Omental fat pad (tissue), 4 donors: ENCODE measurements around the gene ANO8. TPM values are rescaled to one million over a fixed set of nuclear protein-coding genes. Genes with fewer than 3 reads are reported as not detected.

Source experiments
- ATAC-seq: fragments of 150-250 bp; one replicate; pipeline ENCODE4 v1.9.1; 2016; ENCODE audit warnings: mild to moderate bottlenecking, moderate library complexity; ENCODE audit not compliant: low FRiP score
- DNase-seq: peaks from one replicate; pipeline ENCODE4 v3.0.0-alpha.2; 2019; ENCODE audit warnings: low spot score
- CTCF ChIP-seq, 3 donors: fragments of 450-650 bp; IDR thresholded peaks; one replicate each; pipeline ENCODE4 v1.5.1; 2016 to 2017; ENCODE audit warnings: antibody characterized with exemption in 3 of 3, mild to moderate bottlenecking in 3 of 3, moderate library complexity in 2 of 3
- total RNA-seq, 4 donors: library from RNA; depleted of rRNA; stranded (reverse); fragments of >200 nt; gene quantifications; one replicate each; pipeline ENCODE4 v1.1.0, GENCODE V29; 2016

ANO8 gene
- total RNA-seq, 4 donors from 2014 or later: 5.5 to 6.1 (median 5.8) TPM

- no peak for ATAC-seq
- no peak for TF ChIP-seq CTCF (IDR thresholded peaks at IDR 0.05)
- no peak for DNase-seq
These were observed 18.1 kb upstream of the ANO8 start for GRCh38 chr19:17352608-17353280.

DNA sequence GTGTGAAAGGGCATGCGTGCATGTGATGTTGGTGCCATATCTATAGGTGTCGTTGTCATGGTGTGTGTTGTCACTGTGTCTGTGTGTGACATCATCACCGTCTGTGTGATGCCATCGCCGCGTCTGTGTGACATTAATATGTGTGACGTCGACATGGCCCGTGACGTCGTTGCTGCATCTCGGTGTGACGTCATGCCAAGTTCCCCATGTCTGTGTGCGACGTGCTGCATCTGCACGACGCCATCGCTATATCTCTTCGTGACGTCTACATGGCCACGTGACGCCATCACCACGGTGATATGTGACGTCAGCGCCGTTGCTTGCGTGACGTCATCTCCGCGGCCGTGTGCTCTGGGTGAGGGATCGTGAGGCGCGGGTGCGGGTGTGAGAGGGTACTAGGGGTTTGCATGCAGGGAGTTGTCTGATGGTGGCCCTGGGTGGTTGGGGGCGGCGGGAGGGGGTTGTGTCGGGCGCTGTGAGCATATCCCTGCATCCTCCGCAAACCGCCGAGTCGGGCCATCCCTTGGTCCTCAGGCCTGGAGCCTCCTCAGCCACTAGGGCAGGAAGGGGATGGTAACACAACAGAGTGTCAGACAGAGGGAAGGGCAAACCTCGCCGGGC, 17.3 kb upstream of the ANO8 start:
- DNase-seq (no peak), ATAC-seq (no peak)
- no peak for TF ChIP-seq CTCF (IDR thresholded peaks at IDR 0.05)

DNA sequence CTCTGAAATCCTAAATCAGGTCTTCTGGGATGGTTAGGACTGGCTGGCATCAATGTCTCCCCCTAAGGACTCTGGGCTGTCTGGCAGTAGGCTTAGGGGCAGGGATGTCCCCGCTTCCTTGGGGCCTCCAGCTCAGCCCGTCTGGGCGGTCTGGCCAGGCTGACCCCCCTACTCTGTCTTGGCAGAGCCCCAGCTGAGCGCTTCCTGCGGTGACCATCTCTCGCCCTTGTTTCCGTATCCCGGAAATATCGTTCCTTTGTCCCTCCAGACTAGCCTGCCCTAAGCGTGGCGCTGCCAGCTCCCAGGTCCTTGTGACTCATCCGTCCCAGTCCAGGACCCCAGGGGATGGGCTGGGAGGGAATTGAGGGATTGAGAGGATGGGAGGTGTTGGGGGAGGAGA, 14.0 kb upstream of the ANO8 start:
- no peak for ATAC-seq
- DNase-seq: no peak
- TF ChIP-seq CTCF (IDR thresholded peaks at IDR 0.05): no peak

- TF ChIP-seq CTCF (IDR thresholded peaks at IDR 0.05): no peak
- ATAC-seq (no peak), DNase-seq (no peak)
These were observed 13.2 kb upstream of the ANO8 start for GRCh38 chr19:17347877-17348276.

DNA sequence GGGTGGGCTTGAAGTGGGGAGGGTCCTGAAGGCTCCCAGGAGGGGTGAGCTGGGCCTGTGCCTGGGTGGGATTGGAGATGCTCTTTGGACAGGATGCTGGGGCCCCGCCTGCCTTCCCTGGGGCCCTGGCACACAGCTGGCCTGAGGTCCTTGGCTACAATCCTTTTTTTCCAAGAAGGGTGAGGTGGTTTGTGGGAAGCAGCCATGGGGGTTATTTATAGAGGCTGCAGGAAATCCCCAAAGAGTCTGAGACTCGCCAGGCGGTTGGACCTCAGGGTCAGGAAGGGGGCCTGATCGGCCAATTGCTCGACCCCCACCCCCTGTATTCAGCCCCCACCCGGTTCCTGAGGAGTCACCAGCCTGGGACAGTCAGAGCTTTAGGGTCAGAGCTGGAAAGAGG, 12.7 kb upstream of the ANO8 start:
- ATAC-seq (peak; percentile 39), DNase-seq (no peak)
- no peak for TF ChIP-seq CTCF (IDR thresholded peaks at IDR 0.05)

DNA sequence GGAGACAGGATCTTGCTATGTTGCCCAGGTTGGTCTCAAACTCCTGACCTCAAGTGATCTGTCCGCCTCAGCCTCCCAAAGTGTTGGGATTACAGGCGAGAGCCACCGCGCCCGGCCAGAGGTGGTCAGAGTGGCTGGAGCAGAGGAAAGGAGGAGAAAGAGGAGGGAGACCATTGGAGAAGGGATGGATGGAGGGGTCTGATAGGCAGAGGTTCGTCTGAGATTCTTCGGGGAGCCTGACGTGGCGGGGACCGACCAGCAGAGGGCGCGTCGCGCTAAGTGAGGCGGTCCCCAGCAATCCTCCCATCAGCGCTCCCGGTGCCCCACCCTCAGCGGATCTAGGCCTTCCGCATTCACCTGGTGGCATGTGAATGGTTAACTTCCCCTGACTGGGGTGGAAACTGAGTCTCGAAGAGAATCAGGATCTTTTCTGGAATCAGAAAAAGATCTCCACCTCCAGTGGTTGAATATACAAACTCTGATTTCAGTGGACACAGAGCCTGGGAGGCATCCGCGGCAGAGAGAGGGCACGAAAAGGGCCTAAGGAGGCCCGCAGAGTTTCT, 11.5 kb upstream of the ANO8 start:
- ATAC-seq: peak; percentile 63
- DNase-seq: peak; percentile 78
- peak in 2 of 3 donors; percentile 48 to 86 for TF ChIP-seq CTCF (IDR thresholded peaks at IDR 0.05)

GRCh38 chr19:17341845-17342244, 7.2 kb upstream of the ANO8 start:
- no peak for TF ChIP-seq CTCF (IDR thresholded peaks at IDR 0.05)
- ATAC-seq (no peak), DNase-seq (no peak)
